Measurements from ENCODE around the gene EIF6.

DNA sequence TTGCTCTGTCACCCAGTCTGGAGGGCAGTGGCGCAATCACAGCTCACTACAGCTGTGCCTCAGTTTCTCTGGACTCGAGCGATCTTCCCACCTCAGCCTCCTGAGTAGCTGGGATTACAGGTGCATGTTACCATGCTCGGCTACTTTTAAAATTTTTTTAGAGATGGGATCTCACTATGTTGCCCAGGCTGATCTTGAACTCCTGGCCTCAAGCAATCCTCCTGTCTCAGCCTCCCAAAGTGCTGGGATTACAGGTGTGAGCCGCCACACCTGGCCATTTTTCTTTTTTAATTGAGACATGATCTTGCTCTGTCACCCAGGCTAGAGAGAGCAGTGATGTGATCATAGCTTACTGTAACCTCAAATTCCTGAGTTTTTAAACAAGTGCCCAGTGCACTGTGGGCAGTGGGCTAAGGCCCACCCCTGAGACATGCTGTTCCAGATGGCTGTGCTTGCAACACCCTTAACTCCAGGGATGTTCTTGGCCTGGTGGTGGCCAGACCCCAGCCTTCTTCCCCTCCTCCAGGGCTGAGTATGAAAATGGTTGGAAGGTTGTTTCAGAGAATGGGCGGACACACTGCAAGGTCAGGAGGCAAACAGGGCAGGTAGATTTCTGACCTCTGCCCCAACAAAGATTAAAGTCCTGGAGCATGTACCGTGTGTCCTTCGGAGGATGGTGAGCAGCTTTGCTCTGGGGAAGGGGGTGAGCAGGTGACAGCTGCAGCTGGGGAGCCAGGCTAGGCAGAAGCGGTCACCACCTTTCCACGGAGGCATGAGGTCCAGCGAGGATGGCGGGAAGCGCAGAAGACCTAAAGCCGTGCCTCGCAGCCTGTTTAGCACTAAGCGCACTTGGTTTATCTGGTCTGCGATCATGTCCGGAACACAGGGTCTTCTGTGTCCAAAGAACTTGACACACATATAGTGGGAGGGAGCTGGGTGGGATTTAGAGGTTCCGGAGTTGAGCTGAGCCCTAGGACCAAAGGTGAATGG, 9.0 kb upstream of the EIF6 start:
- TF ChIP-seq CTCF (conservative IDR thresholded peaks at IDR 0.05; ENCODE audit: low read depth, low read length) (no peak), EZH2 (IDR thresholded peaks at IDR 0.05; ENCODE audit: borderline replicate concordance, low read depth, low read length, poor library complexity, severe bottlenecking) (no peak)
